Peyer's patch (tissue), 4 donors: ENCODE measurements around the gene CHSY1.

Experiments
- CTCF ChIP-seq, 6 experiments: fragments of 450-650 bp in 4 of 6; fragments of 200-600 bp in 2 of 6; sonication (generic) in 1 of 6; IDR thresholded peaks; one replicate each; pipeline ENCODE4 v1.5.1; 2017 to 2019; ENCODE audit warnings: antibody characterized with exemption in 6 of 6, mild to moderate bottlenecking in 3 of 6, moderate library complexity in 1 of 6
- POLR2A ChIP-seq, 2 donors: fragments of 450-650 bp; IDR thresholded peaks; one replicate each; pipeline ENCODE4 v1.5.1; 2017; ENCODE audit warnings: antibody characterized with exemption in 2 of 2, mild to moderate bottlenecking in 2 of 2, moderate library complexity in 2 of 2

- TF ChIP-seq POLR2A (IDR thresholded peaks at IDR 0.05) (no peak), CTCF (IDR thresholded peaks at IDR 0.05) (no peak)
These were observed 77.5 kb downstream of the CHSY1 start for GRCh38 chr15:101174152-101174920.
